HepG2 (cell line): ENCODE data around the gene TMEM223.

Source experiments
- CCAR2 ChIP-seq: fragments of 200-400 bp; formaldehyde crosslinking; optimal IDR thresholded peaks from 2 replicates; pipeline ENCODE3; 2018; ENCODE audit warnings: low read depth, mild to moderate bottlenecking, low read length, moderate library complexity
- CREB1 ChIP-seq, 2 experiments: fragments of 450-650 bp in 1 of 2; IDR thresholded peaks; 2 replicates each; pipeline ENCODE4 v1.6.1; 2016 to 2017; ENCODE audit warnings: control low read depth in 1 of 2, mild to moderate bottlenecking in 1 of 2, missing compliant biosample characterization in 1 of 2, missing genetic modification characterization in 1 of 2
- HDAC1 ChIP-seq: sonication (generic); formaldehyde crosslinking; IDR thresholded peaks from 2 replicates; pipeline ENCODE4 v1.5.1; 2020; ENCODE audit warnings: mild to moderate bottlenecking, missing genetic modification reagents
- KLF11 ChIP-seq: IDR thresholded peaks from 2 replicates; pipeline ENCODE4 v1.6.1; 2016; ENCODE audit warnings: missing compliant biosample characterization
- MTA3 ChIP-seq: sonication (generic); formaldehyde crosslinking; IDR thresholded peaks from 2 replicates; pipeline ENCODE4 v1.4.0; 2020; ENCODE audit warnings: missing genetic modification reagents
- SMC3 ChIP-seq: IDR thresholded peaks from 2 replicates; pipeline ENCODE4 v1.6.1; 2011; ENCODE audit warnings: low read length, improper control_type of control experiment
- TAF1 ChIP-seq: sonication (generic); formaldehyde crosslinking; IDR thresholded peaks from 2 replicates; pipeline ENCODE4 v1.4.0; 2020; ENCODE audit warnings: missing genetic modification reagents
- TF ChIP-seq, protein P1 (sequence below): sonication (generic); formaldehyde crosslinking; IDR thresholded peaks from 2 replicates; pipeline ENCODE4 v1.5.1; 2020; ENCODE audit warnings: mild to moderate bottlenecking, missing genetic modification reagents, moderate library complexity
- TF ChIP-seq, protein P2 (sequence below): sonication (generic); formaldehyde crosslinking; IDR thresholded peaks from 2 replicates; pipeline ENCODE4 v1.5.0; 2020; ENCODE audit warnings: mild to moderate bottlenecking, missing genetic modification reagents, moderate library complexity
- TF ChIP-seq, protein P3 (sequence below): sonication (generic); formaldehyde crosslinking; IDR thresholded peaks from 2 replicates; pipeline ENCODE4 v1.9.0; 2022; ENCODE audit warnings: missing genetic modification reagents, mild to moderate bottlenecking, borderline replicate concordance

DNA sequence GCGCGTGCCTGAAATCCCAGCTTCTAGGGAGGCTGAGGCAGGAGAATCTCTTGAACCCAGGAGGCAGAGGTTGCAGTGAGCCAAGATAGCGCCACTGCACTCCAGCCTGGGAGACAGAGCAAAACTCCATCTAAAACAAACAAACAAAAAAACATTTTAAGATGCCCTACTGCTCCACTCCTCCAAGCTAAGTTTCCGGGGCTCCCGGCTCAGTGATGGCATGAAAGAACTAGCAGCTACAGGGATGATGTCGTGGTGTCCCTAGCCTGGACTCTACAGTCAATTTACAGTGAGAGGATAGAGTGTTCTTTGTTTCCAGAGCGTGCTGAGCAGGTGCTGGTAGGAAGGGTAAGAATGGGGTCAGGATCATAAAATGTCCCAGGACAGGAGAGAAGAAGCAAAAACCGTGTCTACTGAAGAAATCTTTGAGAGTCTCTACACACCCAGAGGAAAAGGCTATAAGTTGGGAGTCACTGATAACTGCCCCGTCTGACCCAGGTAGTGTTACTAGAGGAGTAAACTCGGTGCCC is 36.7 kb downstream of the TMEM223 start:
- TF ChIP-seq, protein P1, sequence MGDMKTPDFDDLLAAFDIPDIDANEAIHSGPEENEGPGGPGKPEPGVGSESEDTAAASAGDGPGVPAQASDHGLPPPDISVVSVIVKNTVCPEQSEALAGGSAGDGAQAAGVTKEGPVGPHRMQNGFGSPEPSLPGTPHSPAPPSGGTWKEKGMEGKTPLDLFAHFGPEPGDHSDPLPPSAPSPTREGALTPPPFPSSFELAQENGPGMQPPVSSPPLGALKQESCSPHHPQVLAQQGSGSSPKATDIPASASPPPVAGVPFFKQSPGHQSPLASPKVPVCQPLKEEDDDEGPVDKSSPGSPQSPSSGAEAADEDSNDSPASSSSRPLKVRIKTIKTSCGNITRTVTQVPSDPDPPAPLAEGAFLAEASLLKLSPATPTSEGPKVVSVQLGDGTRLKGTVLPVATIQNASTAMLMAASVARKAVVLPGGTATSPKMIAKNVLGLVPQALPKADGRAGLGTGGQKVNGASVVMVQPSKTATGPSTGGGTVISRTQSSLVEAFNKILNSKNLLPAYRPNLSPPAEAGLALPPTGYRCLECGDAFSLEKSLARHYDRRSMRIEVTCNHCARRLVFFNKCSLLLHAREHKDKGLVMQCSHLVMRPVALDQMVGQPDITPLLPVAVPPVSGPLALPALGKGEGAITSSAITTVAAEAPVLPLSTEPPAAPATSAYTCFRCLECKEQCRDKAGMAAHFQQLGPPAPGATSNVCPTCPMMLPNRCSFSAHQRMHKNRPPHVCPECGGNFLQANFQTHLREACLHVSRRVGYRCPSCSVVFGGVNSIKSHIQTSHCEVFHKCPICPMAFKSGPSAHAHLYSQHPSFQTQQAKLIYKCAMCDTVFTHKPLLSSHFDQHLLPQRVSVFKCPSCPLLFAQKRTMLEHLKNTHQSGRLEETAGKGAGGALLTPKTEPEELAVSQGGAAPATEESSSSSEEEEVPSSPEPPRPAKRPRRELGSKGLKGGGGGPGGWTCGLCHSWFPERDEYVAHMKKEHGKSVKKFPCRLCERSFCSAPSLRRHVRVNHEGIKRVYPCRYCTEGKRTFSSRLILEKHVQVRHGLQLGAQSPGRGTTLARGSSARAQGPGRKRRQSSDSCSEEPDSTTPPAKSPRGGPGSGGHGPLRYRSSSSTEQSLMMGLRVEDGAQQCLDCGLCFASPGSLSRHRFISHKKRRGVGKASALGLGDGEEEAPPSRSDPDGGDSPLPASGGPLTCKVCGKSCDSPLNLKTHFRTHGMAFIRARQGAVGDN: no peak
- TF ChIP-seq, protein P2, sequence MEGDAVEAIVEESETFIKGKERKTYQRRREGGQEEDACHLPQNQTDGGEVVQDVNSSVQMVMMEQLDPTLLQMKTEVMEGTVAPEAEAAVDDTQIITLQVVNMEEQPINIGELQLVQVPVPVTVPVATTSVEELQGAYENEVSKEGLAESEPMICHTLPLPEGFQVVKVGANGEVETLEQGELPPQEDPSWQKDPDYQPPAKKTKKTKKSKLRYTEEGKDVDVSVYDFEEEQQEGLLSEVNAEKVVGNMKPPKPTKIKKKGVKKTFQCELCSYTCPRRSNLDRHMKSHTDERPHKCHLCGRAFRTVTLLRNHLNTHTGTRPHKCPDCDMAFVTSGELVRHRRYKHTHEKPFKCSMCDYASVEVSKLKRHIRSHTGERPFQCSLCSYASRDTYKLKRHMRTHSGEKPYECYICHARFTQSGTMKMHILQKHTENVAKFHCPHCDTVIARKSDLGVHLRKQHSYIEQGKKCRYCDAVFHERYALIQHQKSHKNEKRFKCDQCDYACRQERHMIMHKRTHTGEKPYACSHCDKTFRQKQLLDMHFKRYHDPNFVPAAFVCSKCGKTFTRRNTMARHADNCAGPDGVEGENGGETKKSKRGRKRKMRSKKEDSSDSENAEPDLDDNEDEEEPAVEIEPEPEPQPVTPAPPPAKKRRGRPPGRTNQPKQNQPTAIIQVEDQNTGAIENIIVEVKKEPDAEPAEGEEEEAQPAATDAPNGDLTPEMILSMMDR (CRISPR knock-in tag): no peak
- TF ChIP-seq, protein P3, sequence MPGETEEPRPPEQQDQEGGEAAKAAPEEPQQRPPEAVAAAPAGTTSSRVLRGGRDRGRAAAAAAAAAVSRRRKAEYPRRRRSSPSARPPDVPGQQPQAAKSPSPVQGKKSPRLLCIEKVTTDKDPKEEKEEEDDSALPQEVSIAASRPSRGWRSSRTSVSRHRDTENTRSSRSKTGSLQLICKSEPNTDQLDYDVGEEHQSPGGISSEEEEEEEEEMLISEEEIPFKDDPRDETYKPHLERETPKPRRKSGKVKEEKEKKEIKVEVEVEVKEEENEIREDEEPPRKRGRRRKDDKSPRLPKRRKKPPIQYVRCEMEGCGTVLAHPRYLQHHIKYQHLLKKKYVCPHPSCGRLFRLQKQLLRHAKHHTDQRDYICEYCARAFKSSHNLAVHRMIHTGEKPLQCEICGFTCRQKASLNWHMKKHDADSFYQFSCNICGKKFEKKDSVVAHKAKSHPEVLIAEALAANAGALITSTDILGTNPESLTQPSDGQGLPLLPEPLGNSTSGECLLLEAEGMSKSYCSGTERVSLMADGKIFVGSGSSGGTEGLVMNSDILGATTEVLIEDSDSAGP (CRISPR knock-in tag): no peak
- TF ChIP-seq SMC3: no peak
- TF ChIP-seq MTA3 (CRISPR knock-in tag): no peak
- no peak for TF ChIP-seq TAF1
- no peak for TF ChIP-seq KLF11 (CRISPR knock-in tag)
- no peak for TF ChIP-seq HDAC1 (CRISPR knock-in tag)
- TF ChIP-seq CREB1 (IDR thresholded peaks at IDR 0.05): no peak
- no peak for TF ChIP-seq CREB1 (CRISPR knock-in tag; IDR thresholded peaks at IDR 0.05)
- no peak for TF ChIP-seq CCAR2
